RWPE1 (cell line): ENCODE data around the gene FAM216B.
A peak's percentile ranks its signal among the peaks of the same experiment; 100 is the strongest.
"Not testable (repeated sequence)": the region's sequence is repeated elsewhere in the genome, so short reads cannot be mapped to it uniquely, and the experiment has no call there.

ENCODE experiments used
- CTCF ChIA-PET: fragments of 350-600 bp; sonication (Branson Sonifier 250); formaldehyde crosslinking; extraction: SDS; loops from one replicate; lab custom pipeline; 2021; lab: Yijun Ruan, JAX
- POLR2A ChIA-PET: fragments of 400-600 bp; formaldehyde crosslinking; extraction: SDS; loops from one replicate; lab custom pipeline; 2020; ENCODE audit warnings: antibody characterized with exemption; ENCODE audit not compliant: low non-redundant PET; lab: Yijun Ruan, JAX
- DNase-seq: peaks from one replicate; pipeline ENCODE4 v3.0.0; 2012; ENCODE audit warnings: low spot score
- H3K27ac ChIP-seq: fragments of 450-650 bp; 2 replicates; pipeline ENCODE4 v1.5.1; 2017
- CTCF ChIP-seq: fragments of 450-650 bp; conservative IDR thresholded peaks from 2 replicates; pipeline ENCODE4 v1.5.1; 2017; ENCODE audit warnings: low read depth, mild to moderate bottlenecking

FAM216B gene

GRCh38 chr13:42812316-42812715 lies 30.9 kb downstream of the FAM216B start:
- TF ChIP-seq CTCF, result no peak
- H3K27ac ChIP-seq, result no peak overlapping the region
- DNase-seq, result no peak
- ChIA-PET POLR2A (no interaction called here), CTCF (no interaction called here)

- ChIA-PET POLR2A (no interaction called here), CTCF (no interaction called here)
- DNase-seq, result peak; percentile 67
- no peak for TF ChIP-seq CTCF
- no peak overlapping the region for H3K27ac ChIP-seq
These were observed 33.5 kb downstream of the FAM216B start for GRCh38 chr13:42814868-42815267.

GRCh38 chr13:42815681-42816080 lies 34.3 kb downstream of the FAM216B start:
- no peak for DNase-seq
- no peak overlapping the region for H3K27ac ChIP-seq
- ChIA-PET CTCF (interaction anchor here (0.5 kb wide), 1 partner anchor 616 kb away, joined by 3 read pairs; no protein-coding TSS in a partner anchor), POLR2A (no interaction called here)
- TF ChIP-seq CTCF, result no peak

GRCh38 chr13:42816538-42816937 lies 35.2 kb downstream of the FAM216B start:
- TF ChIP-seq CTCF, result no peak
- no peak for DNase-seq
- no peak overlapping the region for H3K27ac ChIP-seq
- ChIA-PET POLR2A (no interaction called here), CTCF (no interaction called here)

- H3K27ac ChIP-seq, DNase-seq, POLR2A ChIA-PET, CTCF ChIA-PET: not testable (repeated sequence)
These were observed 38.3 kb downstream of the FAM216B start for GRCh38 chr13:42819687-42820086.

GRCh38 chr13:42820451-42820850 lies 39.1 kb downstream of the FAM216B start:
- ChIA-PET POLR2A (no interaction called here), CTCF (no interaction called here)
- DNase-seq, result no peak
- TF ChIP-seq CTCF, result no peak
- H3K27ac ChIP-seq, result no peak overlapping the region

GRCh38 chr13:42821437-42821836 lies 40.1 kb downstream of the FAM216B start:
- POLR2A ChIA-PET, result no interaction called here
- DNase-seq, result no peak
- CTCF ChIA-PET, result no interaction called here
- no peak for TF ChIP-seq CTCF
- no peak overlapping the region for H3K27ac ChIP-seq
